Endodermal cell (in vitro differentiated cells): ENCODE data around the gene PCYOX1L. TPM values are rescaled to one million over a fixed set of nuclear protein-coding genes. Genes with fewer than 3 reads are reported as not detected.

Experiments used
- DNase-seq: peaks from one replicate; pipeline ENCODE4 v3.0.0-alpha.2; 2017
- H3K27ac ChIP-seq: 2 replicates; pipeline ENCODE4 v1.5.1; 2013; ENCODE audit warnings: mild to moderate bottlenecking, low read depth, low read length, moderate library complexity
- H3K27me3 ChIP-seq: 2 replicates; pipeline ENCODE4 v1.6.1; 2013; ENCODE audit warnings: mild to moderate bottlenecking, low read length, moderate library complexity; ENCODE audit not compliant: insufficient read depth, control insufficient read depth, poor library complexity, severe bottlenecking
- H3K36me3 ChIP-seq: 2 replicates; pipeline ENCODE4 v1.7.0; 2013; ENCODE audit warnings: mild to moderate bottlenecking, low read length, moderate library complexity; ENCODE audit not compliant: control insufficient read depth, insufficient read depth
- H3K4me1 ChIP-seq: one replicate; pipeline ENCODE4 v1.7.0; 2013; ENCODE audit warnings: low read length; ENCODE audit not compliant: control insufficient read depth, insufficient read depth
- H3K4me3 ChIP-seq: 2 replicates; pipeline ENCODE4 v1.5.1; 2013; ENCODE audit warnings: mild to moderate bottlenecking, low read length, moderate library complexity
- H3K9ac ChIP-seq: 2 replicates; pipeline ENCODE4 v1.6.1; 2013; ENCODE audit warnings: mild to moderate bottlenecking, low read length, moderate library complexity; ENCODE audit not compliant: poor library complexity, severe bottlenecking; ENCODE audit errors: extremely low read depth
- H3K9me3 ChIP-seq: 2 replicates; pipeline ENCODE4 v1.6.1; 2013; ENCODE audit warnings: mild to moderate bottlenecking, low read length, moderate library complexity; ENCODE audit not compliant: control insufficient read depth
- H3K27ac Mint-ChIP-seq: 2 replicates; pipeline ENCODE4 v1.8.0; 2020; ENCODE audit warnings: mixed read lengths
- H3K27me3 Mint-ChIP-seq: 2 replicates; pipeline ENCODE4 v1.8.0; 2021; ENCODE audit warnings: mild to moderate bottlenecking, mixed read lengths; ENCODE audit not compliant: insufficient read depth
- H3K36me3 Mint-ChIP-seq: 2 replicates; pipeline ENCODE4 v1.8.0; 2020; ENCODE audit warnings: low read depth, mixed read lengths
- H3K4me1 Mint-ChIP-seq: 2 replicates; pipeline ENCODE4 v1.8.0; 2020; ENCODE audit warnings: mixed read lengths
- H3K4me3 Mint-ChIP-seq: 2 replicates; pipeline ENCODE4 v1.8.0; 2020; ENCODE audit warnings: mild to moderate bottlenecking, moderate library complexity, mixed read lengths
- H3K9me3 Mint-ChIP-seq: 2 replicates; pipeline ENCODE4 v1.8.0; 2020; ENCODE audit warnings: mild to moderate bottlenecking, mixed read lengths
- CTCF ChIP-seq: fragments of 200-600 bp; sonication (generic); conservative IDR thresholded peaks from 2 replicates; pipeline ENCODE4 v1.5.0; 2021; ENCODE audit warnings: antibody characterized with exemption, mild to moderate bottlenecking
- WGBS, 2 experiments: methylation state at CpG; one replicate each; pipeline versions ENCODE4 v1.1.5 to v1.1.7; 2013; ENCODE audit warnings: missing lambda C conversion rate in 2 of 2, mixed read lengths in 1 of 2; ENCODE audit not compliant: insufficient coverage in 1 of 2, insufficient read length in 1 of 2; 5-methylcytosine and 5-hydroxymethylcytosine counted together
- total RNA-seq, 2 donors: library from RNA; stranded (reverse); fragmentation: NEBNext Ultra II Directional in 1 of 2; extraction: Animal tissue kit (Norgen Biotek cat#: 25700) in 1 of 2; gene quantifications; 2 replicates in 1 of 2; 3 replicates in 1 of 2; pipeline ENCODE4 v1.2.1, GENCODE V29; 2021

PCYOX1L gene
- total RNA-seq, 2 donors from 2014 or later = 11.1 to 11.7 TPM

GRCh38 chr5:149407323-149408251 is 49.7 kb downstream of the PCYOX1L start:
- Histone ChIP-seq H3K4me3 (no peak overlapping the region), H3K4me1 (peaks cover 11% of the 10 kb centered on the region), H3K9me3 (no peaks in the 10 kb centered on the region), H3K9ac (no peak overlapping the region), H3K27me3 (no peaks in the 10 kb centered on the region), H3K36me3 (no peaks in the 10 kb centered on the region), H3K27ac (no peak overlapping the region)
- no peaks in the 10 kb centered on the region for H3K9me3 Mint-ChIP-seq
- DNase-seq = no peak
- no peak overlapping the region for H3K27ac Mint-ChIP-seq
- 92 to 94% methylated on average over 9 to 11 of the region's 11 CpGs for WGBS, 2 experiments
- no peaks in the 10 kb centered on the region for H3K27me3 Mint-ChIP-seq
- H3K4me1 Mint-ChIP-seq = peaks cover 42% of the 10 kb centered on the region
- peak overlapping the region; percentile 8 for H3K4me3 Mint-ChIP-seq
- H3K36me3 Mint-ChIP-seq = no peaks in the 10 kb centered on the region
- no peak for TF ChIP-seq CTCF

GRCh38 chr5:149408252-149409099 is 50.6 kb downstream of the PCYOX1L start:
- H3K9me3 Mint-ChIP-seq = no peaks in the 10 kb centered on the region
- Histone ChIP-seq H3K27ac (no peak overlapping the region), H3K27me3 (no peaks in the 10 kb centered on the region), H3K4me3 (no peak overlapping the region), H3K4me1 (peaks cover 11% of the 10 kb centered on the region), H3K9me3 (no peaks in the 10 kb centered on the region), H3K9ac (no peak overlapping the region), H3K36me3 (no peaks in the 10 kb centered on the region)
- H3K36me3 Mint-ChIP-seq = no peaks in the 10 kb centered on the region
- H3K4me3 Mint-ChIP-seq = no peak overlapping the region
- no peak overlapping the region for H3K27ac Mint-ChIP-seq
- 91 to 95% methylated on average over 9 to 12 of the region's 12 CpGs for WGBS, 2 experiments
- no peak for DNase-seq
- H3K27me3 Mint-ChIP-seq = no peaks in the 10 kb centered on the region
- H3K4me1 Mint-ChIP-seq = peaks cover 42% of the 10 kb centered on the region
- no peak for TF ChIP-seq CTCF

- Histone ChIP-seq H3K36me3 (no peaks in the 10 kb centered on the region), H3K4me1 (peaks cover 9% of the 10 kb centered on the region), H3K4me3 (no peak overlapping the region), H3K27me3 (no peaks in the 10 kb centered on the region), H3K9ac (no peak overlapping the region), H3K9me3 (no peaks in the 10 kb centered on the region), H3K27ac (no peak overlapping the region)
- Mint-ChIP-seq H3K36me3 (no peaks in the 10 kb centered on the region), H3K27me3 (no peaks in the 10 kb centered on the region), H3K9me3 (no peaks in the 10 kb centered on the region), H3K4me1 (peaks cover 36% of the 10 kb centered on the region), H3K4me3 (no peak overlapping the region), H3K27ac (no peak overlapping the region)
- peak; percentile 83 for DNase-seq
- no peak for TF ChIP-seq CTCF
- 93% methylated on average over 5 to 6 of the region's 6 CpGs for WGBS, 2 experiments
Measured at GRCh38 chr5:149409268-149409948, 51.6 kb downstream of the PCYOX1L start.
